COR-L47 (cell line): ENCODE measurements around the gene SENP5.
A peak's percentile ranks its signal among the peaks of the same experiment; 100 is the strongest.

Experiments used
- DNase-seq: peaks from one replicate; lab custom pipeline; 2025; lab: John Stamatoyannopoulos, UW

Gene SENP5

DNA sequence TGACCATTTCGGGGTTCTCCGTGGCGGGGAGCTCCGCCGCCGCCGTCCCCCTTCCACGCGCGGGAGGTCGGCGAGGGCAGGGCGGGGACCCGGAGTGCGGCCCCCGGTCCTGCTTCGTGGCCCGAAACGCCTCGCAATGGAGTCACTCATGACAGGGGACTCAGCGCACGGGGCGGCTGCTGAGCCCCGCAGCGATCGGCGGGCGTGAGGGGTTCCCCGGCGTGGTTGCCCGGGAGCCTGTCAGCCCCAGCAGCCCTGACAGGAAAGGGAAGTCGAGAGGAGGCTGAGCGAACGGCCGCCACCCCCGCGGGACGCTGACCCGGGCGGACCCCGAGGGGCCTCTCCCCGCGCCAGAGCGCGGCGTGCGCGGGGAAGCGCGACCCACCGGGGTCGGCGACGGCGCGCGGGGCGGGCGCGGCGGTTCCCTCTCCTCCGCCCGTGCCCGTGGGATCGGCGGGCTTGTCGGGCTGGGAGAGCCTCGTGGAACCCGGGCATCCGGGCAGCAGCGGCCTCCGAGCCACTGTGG is 101.5 kb downstream of the SENP5 start:
- DNase-seq = peak; percentile 24

GRCh38 chr3:196969660-196970546 is 102.2 kb downstream of the SENP5 start:
- peak; percentile 57 for DNase-seq

- no peak for DNase-seq
These were observed 102.9 kb downstream of the SENP5 start for GRCh38 chr3:196970547-196971093.

DNA sequence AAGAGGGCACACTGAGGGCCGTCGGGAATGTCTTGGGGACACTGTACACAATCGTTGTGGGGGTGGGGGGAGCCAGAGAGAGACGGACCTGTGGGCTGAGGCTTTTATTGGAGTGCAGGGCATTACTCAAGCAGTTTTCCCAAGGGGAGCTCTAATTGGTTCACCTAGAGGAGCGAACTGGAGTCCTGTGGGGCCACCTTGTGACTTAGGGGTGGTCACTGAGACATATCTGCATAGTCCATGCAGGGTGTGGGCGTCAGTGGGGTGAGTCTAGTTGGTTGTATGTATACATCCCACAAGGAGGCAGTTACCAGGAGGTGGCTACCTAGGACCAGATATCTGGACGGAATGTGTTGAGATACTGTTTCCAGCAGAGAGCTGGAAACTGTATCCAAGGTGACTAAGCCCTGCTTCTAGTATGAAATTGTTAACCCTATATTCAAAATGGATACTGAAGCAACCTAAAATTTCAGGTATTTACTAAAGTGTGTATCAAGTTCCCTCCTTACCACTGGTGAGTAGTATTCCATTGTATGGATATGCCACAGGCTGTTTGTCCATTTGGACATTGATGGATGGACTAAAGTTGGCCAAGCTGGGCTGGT is 103.5 kb downstream of the SENP5 start:
- DNase-seq = no peak

GRCh38 chr3:196974661-196975060 is 106.9 kb downstream of the SENP5 start:
- no peak for DNase-seq

GRCh38 chr3:196975349-196975748 is 107.6 kb downstream of the SENP5 start:
- no peak for DNase-seq

DNA sequence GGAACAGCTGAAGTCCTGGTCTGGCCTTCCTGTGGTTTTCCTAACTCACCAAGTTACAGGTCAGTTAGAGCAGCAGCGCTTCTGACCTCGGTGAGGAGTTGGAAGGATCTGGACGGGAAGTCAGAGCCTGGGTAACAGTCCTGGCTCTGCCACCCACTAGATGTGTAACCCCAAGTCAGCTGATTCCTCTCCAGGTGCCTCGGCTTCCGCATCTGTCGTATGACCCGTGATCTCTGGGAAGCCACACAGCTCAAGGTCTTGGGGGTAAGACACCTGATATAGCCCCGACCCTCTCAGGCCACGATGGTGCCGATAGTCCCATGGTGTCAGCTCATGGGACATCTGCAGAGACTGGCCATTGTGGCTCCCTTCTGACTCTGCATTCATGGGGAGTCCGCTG is 109.2 kb downstream of the SENP5 start:
- DNase-seq = no peak

DNA sequence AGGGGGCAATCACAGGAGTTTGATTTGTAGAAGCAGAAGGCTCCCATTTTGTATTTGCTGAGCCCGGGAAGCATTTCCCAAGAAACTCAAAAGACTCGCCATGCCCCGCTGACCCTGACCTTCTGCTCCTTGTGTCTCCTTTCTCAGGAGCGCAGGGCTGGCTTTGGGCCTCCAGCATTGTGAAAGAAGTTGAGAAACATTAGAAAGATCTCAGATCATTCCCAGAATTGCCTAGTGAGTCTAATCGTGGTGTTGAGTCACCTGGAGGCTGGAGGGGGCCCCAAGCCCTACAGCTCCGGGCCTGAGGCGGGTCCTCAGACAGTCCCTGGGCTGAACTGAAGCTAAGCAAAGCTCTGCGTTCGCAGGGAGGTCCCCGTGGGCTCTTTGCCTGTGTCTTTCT is 111.8 kb downstream of the SENP5 start:
- no peak for DNase-seq

DNA sequence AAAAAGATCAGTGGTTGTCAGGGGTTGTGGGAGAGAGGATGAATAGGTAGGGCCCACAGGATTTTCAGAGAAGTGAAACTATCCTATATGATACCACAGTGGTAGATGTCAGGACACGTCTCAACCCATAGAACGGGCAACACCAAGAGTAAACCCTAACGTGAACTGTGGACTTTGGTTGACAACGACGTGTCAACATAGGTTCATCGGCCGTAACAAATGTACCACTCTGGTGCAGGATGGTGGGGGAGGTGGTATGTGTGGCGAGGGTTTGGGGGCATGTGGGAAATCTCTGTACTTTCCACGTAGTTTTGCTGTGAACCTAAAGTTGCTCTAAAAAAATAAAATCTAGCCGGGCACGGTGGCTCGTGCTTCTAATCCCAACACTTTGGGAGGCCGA is 113.9 kb downstream of the SENP5 start:
- DNase-seq = no peak

DNA sequence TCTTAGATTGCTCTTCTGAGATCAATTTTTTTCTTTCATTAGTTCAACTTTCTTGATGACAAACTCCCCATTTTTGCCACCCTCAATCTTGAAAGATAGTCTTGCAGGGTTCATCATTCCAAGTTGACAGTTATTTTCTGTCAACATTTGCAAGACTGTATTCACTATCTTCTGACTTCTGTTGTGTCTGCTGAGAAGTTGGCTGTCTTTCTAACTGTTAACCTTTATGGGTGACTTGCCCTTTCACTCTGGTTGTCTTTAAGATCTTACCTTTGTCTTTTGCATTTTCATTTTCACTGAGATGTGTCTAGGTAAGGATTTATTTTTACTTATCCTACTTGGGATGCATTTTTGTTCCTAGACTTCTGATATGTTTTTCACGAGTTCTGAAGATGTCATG is 115.5 kb downstream of the SENP5 start:
- no peak for DNase-seq
